GM12878 (cell line): ENCODE measurements around the gene ZNF133. TPM values are rescaled to one million over a fixed set of nuclear protein-coding genes. Genes with fewer than 3 reads are reported as not detected.

Experiments used
- ATAC-seq: fragments of 200-7000 bp; cut with Tn5 transposase; 3 replicates; pipeline ENCODE4 v1.9.1; 2020; ENCODE audit warnings: mild to moderate bottlenecking, moderate library complexity
- BruUV-seq: library from RNA; stranded (reverse); fragments of 400-500 nt; replicated peaks from 2 replicates; lab custom pipeline; 2021; lab: Mats Ljungman, UMichigan
- CTCF ChIA-PET: fragments of 300-600 bp; sonication (Branson Sonifier 250); formaldehyde crosslinking; extraction: SDS; loops from one replicate; lab custom pipeline; 2021; ENCODE audit warnings: inconsistent platforms; lab: Yijun Ruan, JAX
- POLR2A ChIA-PET: fragments of 350-600 bp; formaldehyde crosslinking; extraction: SDS; loops from one replicate; lab custom pipeline; 2021; ENCODE audit warnings: inconsistent platforms; lab: Charles Lee
- RAD21 ChIA-PET: fragments of 300-600 bp; sonication (Branson Sonifier 250); formaldehyde crosslinking; loops from one replicate; lab custom pipeline; 2023; ENCODE audit warnings: antibody characterized with exemption; ENCODE audit not compliant: unreplicated experiment; lab: Charles Lee
- SMC1A ChIA-PET: fragments of 300-600 bp; sonication (Branson Sonifier 250); formaldehyde crosslinking; loops from one replicate; lab custom pipeline; 2023; ENCODE audit not compliant: unreplicated experiment, uncharacterized antibody; lab: Charles Lee
- DNase-seq: peaks from one replicate; pipeline ENCODE4 v3.0.0-alpha.2; 2011; ENCODE audit warnings: low read depth, low spot score
- FAIRE-seq: peaks from 3 replicates; lab custom pipeline; 2011; peaks lifted over from hg19 to GRCh38; lab: Jason Lieb, UNC
- H2AFZ ChIP-seq: 2 replicates; pipeline ENCODE4 v1.6.0; 2011; ENCODE audit warnings: low read depth, low read length, control low read depth; ENCODE audit not compliant: control insufficient read depth
- H3K27ac ChIP-seq: 2 replicates; pipeline ENCODE4 v1.5.1; 2011; ENCODE audit warnings: control low read depth; ENCODE audit not compliant: control insufficient read depth, insufficient read depth
- H3K27me3 ChIP-seq, 2 experiments: replicated peaks in 1 of 2; 2 replicates each; pipeline versions ENCODE4 v1.6.0 to v1.6.1; 2011; ENCODE audit warnings: low read length in 1 of 2; ENCODE audit not compliant: control insufficient read depth in 2 of 2, insufficient read depth in 2 of 2
- H3K36me3 ChIP-seq, 2 experiments: 2 replicates each; pipeline ENCODE4 v1.5.1; 2011; ENCODE audit warnings: low read length in 1 of 2; ENCODE audit not compliant: control insufficient read depth in 2 of 2, insufficient read depth in 2 of 2
- H3K4me1 ChIP-seq: 2 replicates; pipeline ENCODE4 v1.6.1; 2011; ENCODE audit warnings: mild to moderate bottlenecking, low read length, moderate library complexity, mixed read lengths; ENCODE audit not compliant: control insufficient read depth, insufficient read depth
- H3K4me2 ChIP-seq: 2 replicates; pipeline ENCODE4 v1.6.0; 2011; ENCODE audit warnings: control low read depth; ENCODE audit not compliant: control insufficient read depth, insufficient read depth
- H3K4me3 ChIP-seq: fragments of 200-600 bp; sonication (generic); 2 replicates; pipeline ENCODE4 v1.5.1; 2016
- H3K79me2 ChIP-seq: 2 replicates; pipeline ENCODE4 v1.6.0; 2011; ENCODE audit warnings: low read length; ENCODE audit not compliant: control insufficient read depth, insufficient read depth
- H3K9ac ChIP-seq: 2 replicates; pipeline ENCODE4 v1.8.0; 2011; ENCODE audit warnings: low read length, control low read depth, mixed read lengths; ENCODE audit not compliant: control insufficient read depth, insufficient read depth
- H3K9me3 ChIP-seq: replicated peaks from 3 replicates; pipeline ENCODE4 v1.5.1; 2011; ENCODE audit warnings: mild to moderate bottlenecking, low read length; ENCODE audit not compliant: control insufficient read depth, insufficient read depth
- H4K20me1 ChIP-seq: 2 replicates; pipeline ENCODE4 v1.6.0; 2011; ENCODE audit not compliant: control insufficient read depth, insufficient read depth
- GATAD2B ChIP-seq: fragments of 450-650 bp; conservative IDR thresholded peaks from 2 replicates; pipeline ENCODE4 v1.6.1; 2017; ENCODE audit warnings: low read depth, mild to moderate bottlenecking, moderate library complexity
- LARP7 ChIP-seq: fragments of 450-650 bp; IDR thresholded peaks from 2 replicates; pipeline ENCODE4 v1.6.1; 2017; ENCODE audit warnings: mild to moderate bottlenecking
- MXI1 ChIP-seq: fragments of 150-350 bp; IDR thresholded peaks from 2 replicates; pipeline ENCODE4 v1.6.1; 2011; ENCODE audit warnings: low read depth, mild to moderate bottlenecking, inconsistent platforms, low read length, improper control_type of control experiment
- PAX5 ChIP-seq: IDR thresholded peaks from 2 replicates; pipeline ENCODE4 v1.6.1; 2011; ENCODE audit warnings: low read depth, low read length, borderline replicate concordance
- POLR2AphosphoS5 ChIP-seq: IDR thresholded peaks from 2 replicates; pipeline ENCODE4 v1.6.1; 2011; ENCODE audit warnings: mild to moderate bottlenecking, low read length, inconsistent platforms
- RFX5 ChIP-seq: IDR thresholded peaks from 2 replicates; pipeline ENCODE4 v1.6.1; 2011; ENCODE audit warnings: low read depth, low read length, improper control_type of control experiment
- SP1 ChIP-seq: IDR thresholded peaks from one replicate; pipeline ENCODE4 v1.6.1; 2011; ENCODE audit warnings: low read depth, low read length
- SRF ChIP-seq, 2 experiments: IDR thresholded peaks; 2 replicates each; pipeline ENCODE4 v1.6.1; 2011; ENCODE audit warnings: low read depth in 2 of 2, low read length in 2 of 2, mild to moderate bottlenecking in 1 of 2, moderate library complexity in 1 of 2
- STAT1 ChIP-seq: fragments of 450-650 bp; conservative IDR thresholded peaks from 2 replicates; pipeline ENCODE4 v1.6.1; 2014; ENCODE audit warnings: antibody characterized with exemption, mild to moderate bottlenecking
- TCF12 ChIP-seq: IDR thresholded peaks from 2 replicates; pipeline ENCODE4 v1.6.1; 2011; ENCODE audit warnings: low read depth, mild to moderate bottlenecking, low read length
- ZNF622 ChIP-seq: fragments of 450-650 bp; IDR thresholded peaks from 2 replicates; pipeline ENCODE4 v1.6.1; 2017; ENCODE audit warnings: mild to moderate bottlenecking, inconsistent platforms
- ZZZ3 ChIP-seq: IDR thresholded peaks from 2 replicates; pipeline ENCODE4 v1.6.1; 2011; ENCODE audit warnings: low read depth; ENCODE audit not compliant: control insufficient read depth, insufficient read length
- WGBS: methylation state at CpG from one replicate; pipeline ENCODE4 v1.1.6; 2016; ENCODE audit warnings: low lambda C conversion rate; ENCODE audit not compliant: insufficient replicate concordance, insufficient coverage; ENCODE audit errors: missing lambda C conversion rate; 5-methylcytosine and 5-hydroxymethylcytosine counted together
- in situ Hi-C: fragments of 300-500 bp; cut with MboI; formaldehyde crosslinking; loops from 9 replicates; pipeline ENCODE4 v1.14.3; 2018; ENCODE audit warnings: mixed read lengths
- intact Hi-C: fragments of 100-400 bp; cut with micrococcal nuclease; formaldehyde crosslinking; loops from one replicate; pipeline ENCODE4 v1.14.2; 2022; ENCODE audit not compliant: unreplicated experiment
- polyA plus RNA-seq, 11 experiments: library from polyadenylated mRNA; depleted of rRNA in 4 of 11; unstranded in 6 of 11; stranded (reverse) in 5 of 11; fragments of >200 nt; fragmentation: Nextera tagmentation in 4 of 11; fragmentation: Illumina TruSeq in 1 of 11; extraction: Ambion mirVana in 4 of 11; extraction: Trizol in 1 of 11; gene quantifications; 1 replicate in 1 of 11; 2 replicates in 10 of 11; pipeline versions ENCODE4 v1.2.1 to v1.2.3, GENCODE V29; 2011 to 2016; ENCODE audit warnings: inconsistent platforms in 2 of 11, missing spikeins in 2 of 11, low read depth in 1 of 11
- total RNA-seq, 4 experiments: library from RNA; depleted of rRNA in 3 of 4; stranded (reverse); fragments of >200 nt in 3 of 4; fragmentation: Illumina TruSeq in 1 of 4; extraction: Trizol in 1 of 4; gene quantifications; 2 replicates each; pipeline versions ENCODE4 v1.2.1 to v1.2.3, GENCODE V29; 2013 to 2021
- TF ChIP-seq, protein P1 (sequence below): fragments of 450-650 bp; IDR thresholded peaks from 2 replicates; pipeline ENCODE4 v1.6.1; 2016; ENCODE audit warnings: mild to moderate bottlenecking, moderate library complexity, borderline replicate concordance
- TF ChIP-seq, protein P2 (sequence below): IDR thresholded peaks from 2 replicates; pipeline ENCODE4 v1.6.1; 2012; ENCODE audit warnings: low read depth, low read length, improper control_type of control experiment
- TF ChIP-seq, protein P3 (sequence below): fragments of 450-650 bp; IDR thresholded peaks from 2 replicates; pipeline ENCODE4 v1.6.1; 2018; ENCODE audit warnings: borderline replicate concordance, mild to moderate bottlenecking; ENCODE audit not compliant: partially characterized antibody
- TF ChIP-seq, protein P4 (sequence below): IDR thresholded peaks from 2 replicates; pipeline ENCODE4 v1.6.1; 2011; ENCODE audit warnings: borderline replicate concordance, low read depth, mild to moderate bottlenecking, moderate library complexity, low read length; ENCODE audit not compliant: insufficient read depth, poor library complexity, severe bottlenecking

Gene ZNF133
- total and polyA plus RNA-seq, 10 of the 15 experiments (the other 5 are each of a cell fraction or from before 2014, with no cell fraction given): 2.0 to 9.3 (median 7.3) TPM

DNA sequence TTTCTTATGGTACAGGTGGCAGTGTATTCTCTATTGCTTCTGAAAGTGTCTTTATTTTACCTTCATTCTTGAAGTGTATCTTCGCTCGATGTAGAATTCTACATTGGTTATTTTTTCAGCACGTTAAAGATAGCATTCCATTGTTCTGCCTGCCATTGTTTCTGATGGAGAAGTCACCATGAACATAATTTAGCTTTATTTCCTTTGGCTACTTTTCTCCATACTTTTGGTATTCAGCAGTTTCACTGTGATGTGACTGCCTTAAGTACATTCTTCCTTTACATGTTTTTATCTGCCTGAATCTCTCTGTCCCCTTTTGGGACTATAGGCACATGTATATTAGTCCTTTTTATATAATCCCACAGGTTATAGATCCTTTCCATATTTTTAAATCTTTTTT, 19.0 kb downstream of the ZNF133 start:
- FAIRE-seq: no peak
- POLR2A ChIA-PET: no interaction called here

More for the DNA sequence above, 19.0 kb downstream of the ZNF133 start:
- no peak for DNase-seq
- Histone ChIP-seq H3K4me3 (no peak overlapping the region), H3K79me2 (no peaks in the 10 kb centered on the region), H3K4me1 (no peaks in the 10 kb centered on the region), H3K9me3 (no peaks in the 10 kb centered on the region), H3K9ac (no peak overlapping the region), H2AFZ (no peak overlapping the region), H3K36me3 (no peaks in the 10 kb centered on the region), H3K27me3 (no peaks in the 10 kb centered on the region), H4K20me1 (no peaks in the 10 kb centered on the region), H3K27ac (no peak overlapping the region), H3K4me2 (no peak overlapping the region)
- TF ChIP-seq STAT1 (no peak), GATAD2B (no peak), ZNF622 (no peak), TCF12 (no peak), SRF (IDR thresholded peaks at IDR 0.05; ENCODE audit: low read depth in 2 of 2, low read length in 2 of 2) (no peak), SP1 (no peak), MXI1 (no peak), ZZZ3 (no peak), RFX5 (no peak), LARP7 (no peak), PAX5 (no peak), POLR2AphosphoS5 (no peak)
- TF ChIP-seq, protein P1, sequence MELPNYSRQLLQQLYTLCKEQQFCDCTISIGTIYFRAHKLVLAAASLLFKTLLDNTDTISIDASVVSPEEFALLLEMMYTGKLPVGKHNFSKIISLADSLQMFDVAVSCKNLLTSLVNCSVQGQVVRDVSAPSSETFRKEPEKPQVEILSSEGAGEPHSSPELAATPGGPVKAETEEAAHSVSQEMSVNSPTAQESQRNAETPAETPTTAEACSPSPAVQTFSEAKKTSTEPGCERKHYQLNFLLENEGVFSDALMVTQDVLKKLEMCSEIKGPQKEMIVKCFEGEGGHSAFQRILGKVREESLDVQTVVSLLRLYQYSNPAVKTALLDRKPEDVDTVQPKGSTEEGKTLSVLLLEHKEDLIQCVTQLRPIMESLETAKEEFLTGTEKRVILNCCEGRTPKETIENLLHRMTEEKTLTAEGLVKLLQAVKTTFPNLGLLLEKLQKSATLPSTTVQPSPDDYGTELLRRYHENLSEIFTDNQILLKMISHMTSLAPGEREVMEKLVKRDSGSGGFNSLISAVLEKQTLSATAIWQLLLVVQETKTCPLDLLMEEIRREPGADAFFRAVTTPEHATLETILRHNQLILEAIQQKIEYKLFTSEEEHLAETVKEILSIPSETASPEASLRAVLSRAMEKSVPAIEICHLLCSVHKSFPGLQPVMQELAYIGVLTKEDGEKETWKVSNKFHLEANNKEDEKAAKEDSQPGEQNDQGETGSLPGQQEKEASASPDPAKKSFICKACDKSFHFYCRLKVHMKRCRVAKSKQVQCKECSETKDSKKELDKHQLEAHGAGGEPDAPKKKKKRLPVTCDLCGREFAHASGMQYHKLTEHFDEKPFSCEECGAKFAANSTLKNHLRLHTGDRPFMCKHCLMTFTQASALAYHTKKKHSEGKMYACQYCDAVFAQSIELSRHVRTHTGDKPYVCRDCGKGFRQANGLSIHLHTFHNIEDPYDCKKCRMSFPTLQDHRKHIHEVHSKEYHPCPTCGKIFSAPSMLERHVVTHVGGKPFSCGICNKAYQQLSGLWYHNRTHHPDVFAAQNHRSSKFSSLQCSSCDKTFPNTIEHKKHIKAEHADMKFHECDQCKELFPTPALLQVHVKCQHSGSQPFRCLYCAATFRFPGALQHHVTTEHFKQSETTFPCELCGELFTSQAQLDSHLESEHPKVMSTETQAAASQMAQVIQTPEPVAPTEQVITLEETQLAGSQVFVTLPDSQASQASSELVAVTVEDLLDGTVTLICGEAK: no peak
- TF ChIP-seq, protein P2, sequence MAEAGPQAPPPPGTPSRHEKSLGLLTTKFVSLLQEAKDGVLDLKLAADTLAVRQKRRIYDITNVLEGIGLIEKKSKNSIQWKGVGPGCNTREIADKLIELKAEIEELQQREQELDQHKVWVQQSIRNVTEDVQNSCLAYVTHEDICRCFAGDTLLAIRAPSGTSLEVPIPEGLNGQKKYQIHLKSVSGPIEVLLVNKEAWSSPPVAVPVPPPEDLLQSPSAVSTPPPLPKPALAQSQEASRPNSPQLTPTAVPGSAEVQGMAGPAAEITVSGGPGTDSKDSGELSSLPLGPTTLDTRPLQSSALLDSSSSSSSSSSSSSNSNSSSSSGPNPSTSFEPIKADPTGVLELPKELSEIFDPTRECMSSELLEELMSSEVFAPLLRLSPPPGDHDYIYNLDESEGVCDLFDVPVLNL: no peak
- TF ChIP-seq, protein P3, sequence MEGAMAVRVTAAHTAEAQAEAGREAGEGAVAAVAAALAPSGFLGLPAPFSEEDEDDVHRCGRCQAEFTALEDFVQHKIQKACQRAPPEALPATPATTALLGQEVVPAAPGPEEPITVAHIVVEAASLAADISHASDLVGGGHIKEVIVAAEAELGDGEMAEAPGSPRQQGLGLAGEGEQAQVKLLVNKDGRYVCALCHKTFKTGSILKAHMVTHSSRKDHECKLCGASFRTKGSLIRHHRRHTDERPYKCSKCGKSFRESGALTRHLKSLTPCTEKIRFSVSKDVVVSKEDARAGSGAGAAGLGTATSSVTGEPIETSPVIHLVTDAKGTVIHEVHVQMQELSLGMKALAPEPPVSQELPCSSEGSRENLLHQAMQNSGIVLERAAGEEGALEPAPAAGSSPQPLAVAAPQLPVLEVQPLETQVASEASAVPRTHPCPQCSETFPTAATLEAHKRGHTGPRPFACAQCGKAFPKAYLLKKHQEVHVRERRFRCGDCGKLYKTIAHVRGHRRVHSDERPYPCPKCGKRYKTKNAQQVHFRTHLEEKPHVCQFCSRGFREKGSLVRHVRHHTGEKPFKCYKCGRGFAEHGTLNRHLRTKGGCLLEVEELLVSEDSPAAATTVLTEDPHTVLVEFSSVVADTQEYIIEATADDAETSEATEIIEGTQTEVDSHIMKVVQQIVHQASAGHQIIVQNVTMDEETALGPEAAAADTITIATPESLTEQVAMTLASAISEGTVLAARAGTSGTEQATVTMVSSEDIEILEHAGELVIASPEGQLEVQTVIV: no peak
- TF ChIP-seq, protein P4, sequence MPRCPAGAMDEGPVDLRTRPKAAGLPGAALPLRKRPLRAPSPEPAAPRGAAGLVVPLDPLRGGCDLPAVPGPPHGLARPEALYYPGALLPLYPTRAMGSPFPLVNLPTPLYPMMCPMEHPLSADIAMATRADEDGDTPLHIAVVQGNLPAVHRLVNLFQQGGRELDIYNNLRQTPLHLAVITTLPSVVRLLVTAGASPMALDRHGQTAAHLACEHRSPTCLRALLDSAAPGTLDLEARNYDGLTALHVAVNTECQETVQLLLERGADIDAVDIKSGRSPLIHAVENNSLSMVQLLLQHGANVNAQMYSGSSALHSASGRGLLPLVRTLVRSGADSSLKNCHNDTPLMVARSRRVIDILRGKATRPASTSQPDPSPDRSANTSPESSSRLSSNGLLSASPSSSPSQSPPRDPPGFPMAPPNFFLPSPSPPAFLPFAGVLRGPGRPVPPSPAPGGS: no peak
- ChIA-PET RAD21 (no interaction called here), SMC1A (no interaction called here), CTCF (no interaction called here)
- in situ Hi-C loops: no loop called here
- intact Hi-C loops: no loop called here
- no peak for ATAC-seq
- WGBS: 91% methylated on average over 3 of the region's 3 CpGs
- no TSS peak for BruUV-seq
